Heart left ventricle (tissue), 13 donors: Measurements from ENCODE around the gene NAE1.

Experiments used
- CTCF ChIP-seq, 12 donors: fragments of 200-600 bp; sonication (generic) in 4 of 12; IDR thresholded peaks; one replicate each; pipeline versions ENCODE4 v1.5.0 to v1.8.0; 2018 to 2022; ENCODE audit warnings: antibody characterized with exemption in 12 of 12, mild to moderate bottlenecking in 5 of 12
- POLR2A ChIP-seq, 2 donors: fragments of 450-650 bp; IDR thresholded peaks; one replicate each; pipeline ENCODE4 v1.6.1; 2017; ENCODE audit warnings: antibody characterized with exemption in 2 of 2, mild to moderate bottlenecking in 2 of 2, moderate library complexity in 2 of 2
- donor health status: ischemic (EF 13 %, LVEDD 7.1; RV severe dilation, severe dysfunction).
- donor health status: DM: no; HTN: yes; CAD: no.
- donor health status: DM: no; HTN: no; CAD: no.
- donor health status: ischemic (EF 25% LVEDD 6.9; RV normal size, moderate dysfunction).
- donor health status: ischemic (EF 25% LVEDD 5.7; RV mildly dilated, moderate dysfunction).
- donor health status: ischemic (EF 35%, LVEDD 5.7; RV mildly dilated, moderate dysfunction).
- donor health status: nonischemic (EF 11% LVEDD 7.7; RV severe dilation, severe dysfunction).
- donor health status: DM: yes; HTN: yes; CAD: no.
- donor health status: PGD.
- donor health status: ischemic (EF 29% LVEDD 5.4; RV normal size, mild dysfunction).
- donor health status: nonischemic (EF 23%, LVEDD 6.1; RV moderate dilation, normal function).

- TF ChIP-seq POLR2A (IDR thresholded peaks at IDR 0.05) = no peak
- no peak for TF ChIP-seq CTCF (IDR thresholded peaks at IDR 0.05)
Observed at GRCh38 chr16:66840883-66841282, 10.1 kb upstream of the NAE1 start.
